ENCODE measurements around the gene LETMD1.

- TF ChIP-seq CTCF (IDR thresholded peaks at IDR 0.05; ENCODE audit: low read length), result no peak
- no peak for TF ChIP-seq EZH2 (optimal IDR thresholded peaks at IDR 0.05; ENCODE audit: low read depth, low read length)
- no peak for TF ChIP-seq EZH2phosphoT487 (IDR thresholded peaks at IDR 0.05; ENCODE audit: low read length)
Observed at GRCh38 chr12:51005030-51005429, 43.1 kb upstream of the LETMD1 start.

Measured in MM.1S (cell line).